IMR-90 (cell line): ENCODE measurements around the gene PPP1R3E. TPM values are rescaled to one million over a fixed set of nuclear protein-coding genes. Genes with fewer than 3 reads are reported as not detected.

ENCODE experiments used
- ATAC-seq: fragments of 200-7000 bp; cut with Tn5 transposase; 2 replicates; pipeline ENCODE4 v1.9.1; 2020; ENCODE audit warnings: low read depth, mild to moderate bottlenecking, moderate library complexity
- BruUV-seq: library from RNA; stranded (reverse); fragments of 400-500 nt; replicated peaks from 2 replicates; lab custom pipeline; 2021; lab: Mats Ljungman, UMichigan
- CTCF ChIA-PET: fragments of 300-600 bp; formaldehyde crosslinking; extraction: SDS; loops from one replicate; lab custom pipeline; 2021; ENCODE audit warnings: antibody characterized with exemption; lab: Yijun Ruan, JAX
- POLR2A ChIA-PET: fragments of 300-600 bp; sonication (Branson Sonifier 250); formaldehyde crosslinking; loops from one replicate; lab custom pipeline; 2022; ENCODE audit warnings: antibody characterized with exemption; ENCODE audit not compliant: unreplicated experiment; lab: Charles Lee
- DNase-seq: peaks from one replicate; pipeline ENCODE4 v3.0.0; 2013
- H2AFZ ChIP-seq: replicated peaks from 2 replicates; pipeline ENCODE3; 2013; ENCODE audit warnings: low read length, mild to moderate bottlenecking; ENCODE audit not compliant: poor library complexity
- H2AK5ac ChIP-seq: 2 replicates; pipeline ENCODE4 v1.6.1; 2013; ENCODE audit warnings: low read depth, low read length, inconsistent platforms
- H2AK9ac ChIP-seq: replicated peaks from 2 replicates; pipeline ENCODE3; 2013; ENCODE audit warnings: mild to moderate bottlenecking, low read depth, low read length, moderate library complexity; ENCODE audit not compliant: poor library complexity
- H2BK120ac ChIP-seq: 2 replicates; pipeline ENCODE4 v1.6.1; 2013; ENCODE audit warnings: low read depth, low read length, inconsistent platforms
- H2BK15ac ChIP-seq: 3 replicates; pipeline ENCODE4 v1.6.1; 2013; ENCODE audit warnings: low read depth, low read length, inconsistent platforms
- H2BK20ac ChIP-seq: 2 replicates; pipeline ENCODE4 v1.6.1; 2013; ENCODE audit warnings: low read depth, mild to moderate bottlenecking, inconsistent platforms, low read length, moderate library complexity
- H2BK5ac ChIP-seq: 2 replicates; pipeline ENCODE4 v1.6.1; 2013; ENCODE audit warnings: mild to moderate bottlenecking, low read depth, low read length, inconsistent platforms; ENCODE audit not compliant: poor library complexity, severe bottlenecking
- H3K14ac ChIP-seq: replicated peaks from 2 replicates; pipeline ENCODE4 v1.6.1; 2013; ENCODE audit warnings: low read depth, low read length, inconsistent platforms
- H3K18ac ChIP-seq: 2 replicates; pipeline ENCODE4 v1.6.1; 2013; ENCODE audit warnings: low read depth, low read length, control low read depth
- H3K23ac ChIP-seq: 2 replicates; pipeline ENCODE4 v1.6.1; 2013; ENCODE audit warnings: low read depth, low read length, inconsistent platforms
- H3K27ac ChIP-seq: 2 replicates; pipeline ENCODE4 v1.5.1; 2013; ENCODE audit warnings: mild to moderate bottlenecking, control low read depth, low read length; ENCODE audit not compliant: insufficient read depth
- H3K27me3 ChIP-seq: 2 replicates; pipeline ENCODE4 v1.6.1; 2013; ENCODE audit warnings: low read length; ENCODE audit not compliant: control insufficient read depth, insufficient read depth
- H3K36me3 ChIP-seq: 2 replicates; pipeline ENCODE4 v1.6.1; 2013; ENCODE audit warnings: low read length, mixed read lengths; ENCODE audit not compliant: control insufficient read depth, insufficient read depth
- H3K4ac ChIP-seq: 2 replicates; pipeline ENCODE4 v1.6.1; 2013; ENCODE audit warnings: low read depth, low read length, inconsistent platforms
- H3K4me1 ChIP-seq: 2 replicates; pipeline ENCODE4 v1.6.1; 2013; ENCODE audit warnings: low read length, mixed read lengths; ENCODE audit not compliant: control insufficient read depth, insufficient read depth
- H3K4me2 ChIP-seq: 2 replicates; pipeline ENCODE4 v1.6.1; 2013; ENCODE audit warnings: low read depth, mild to moderate bottlenecking, control low read depth, low read length, moderate library complexity
- H3K4me3 ChIP-seq: 2 replicates; pipeline ENCODE4 v1.5.1; 2013; ENCODE audit warnings: low read depth, mild to moderate bottlenecking, control low read depth, low read length, moderate library complexity; ENCODE audit not compliant: insufficient read depth
- H3K56ac ChIP-seq: 2 replicates; pipeline ENCODE4 v1.6.1; 2013; ENCODE audit warnings: low read length, inconsistent platforms; ENCODE audit not compliant: insufficient read depth; ENCODE audit errors: extremely low read depth
- H3K79me1 ChIP-seq, 2 experiments: 2 replicates each; pipeline ENCODE4 v1.6.1; 2013; ENCODE audit warnings: low read length in 2 of 2, inconsistent platforms in 1 of 2, low read depth in 1 of 2
- H3K9ac ChIP-seq: 2 replicates; pipeline ENCODE4 v1.6.1; 2013; ENCODE audit warnings: low read depth, low read length, control low read depth
- H3K9me1 ChIP-seq: 2 replicates; pipeline ENCODE4 v1.6.1; 2013; ENCODE audit warnings: low read length, inconsistent platforms; ENCODE audit not compliant: insufficient read depth
- H3K9me3 ChIP-seq: 2 replicates; pipeline ENCODE4 v1.6.1; 2013; ENCODE audit warnings: low read length; ENCODE audit not compliant: control insufficient read depth, insufficient read depth
- H4K20me1 ChIP-seq: 2 replicates; pipeline ENCODE4 v1.6.1; 2013; ENCODE audit warnings: low read length, inconsistent platforms; ENCODE audit not compliant: insufficient read depth
- H4K5ac ChIP-seq: 2 replicates; pipeline ENCODE4 v1.6.1; 2013; ENCODE audit warnings: mild to moderate bottlenecking, low read depth, low read length, control low read depth
- H4K8ac ChIP-seq, 2 experiments: 2 replicates each; pipeline ENCODE4 v1.6.1; 2013; ENCODE audit warnings: low read depth in 2 of 2, low read length in 2 of 2, control low read depth in 1 of 2, inconsistent platforms in 1 of 2
- H4K91ac ChIP-seq: 2 replicates; pipeline ENCODE4 v1.6.1; 2013; ENCODE audit warnings: low read depth, low read length, inconsistent platforms; ENCODE audit not compliant: insufficient read depth
- CEBPB ChIP-seq: IDR thresholded peaks from 2 replicates; pipeline ENCODE4 v1.6.1; 2012; ENCODE audit warnings: low read depth, low read length, improper control_type of control experiment
- CHD1 ChIP-seq: IDR thresholded peaks from 2 replicates; pipeline ENCODE4 v1.6.1; 2012; ENCODE audit warnings: low read depth, low read length, improper control_type of control experiment
- CTCF ChIP-seq: conservative IDR thresholded peaks from 2 replicates; pipeline ENCODE4 v1.5.1; 2012; ENCODE audit warnings: mild to moderate bottlenecking, low read depth, low read length, improper control_type of control experiment
- ELK1 ChIP-seq: fragments of 150-350 bp; IDR thresholded peaks from 2 replicates; pipeline ENCODE4 v1.6.1; 2016; ENCODE audit warnings: low read depth, mild to moderate bottlenecking, low read length, moderate library complexity, borderline replicate concordance
- FOS ChIP-seq: fragments of 150-350 bp; IDR thresholded peaks from 2 replicates; pipeline ENCODE4 v1.6.1; 2016; ENCODE audit warnings: low read depth, low read length
- MAFK ChIP-seq: IDR thresholded peaks from 2 replicates; pipeline ENCODE4 v1.6.1; 2012; ENCODE audit warnings: low read depth, low read length, improper control_type of control experiment
- MXI1 ChIP-seq: IDR thresholded peaks from 2 replicates; pipeline ENCODE4 v1.6.1; 2012; ENCODE audit warnings: low read depth, mild to moderate bottlenecking, low read length, moderate library complexity, borderline replicate concordance
- NFE2L2 ChIP-seq: fragments of 150-350 bp; IDR thresholded peaks from 2 replicates; pipeline ENCODE4 v1.6.1; 2016; ENCODE audit warnings: low read depth, mild to moderate bottlenecking, low read length
- POLR2A ChIP-seq: IDR thresholded peaks from 2 replicates; pipeline ENCODE4 v1.6.1; 2012; ENCODE audit warnings: mild to moderate bottlenecking, low read depth, low read length
- RAD21 ChIP-seq: IDR thresholded peaks from 2 replicates; pipeline ENCODE4 v1.6.1; 2012; ENCODE audit warnings: low read length, improper control_type of control experiment
- RCOR1 ChIP-seq: IDR thresholded peaks from 2 replicates; pipeline ENCODE4 v1.6.1; 2012; ENCODE audit warnings: mild to moderate bottlenecking, low read length, improper control_type of control experiment; ENCODE audit not compliant: insufficient replicate concordance
- RFX5 ChIP-seq: IDR thresholded peaks from 2 replicates; pipeline ENCODE4 v1.8.0; 2012; ENCODE audit warnings: low read depth, mild to moderate bottlenecking, low read length, moderate library complexity
- SMC3 ChIP-seq: fragments of 150-350 bp; IDR thresholded peaks from 2 replicates; pipeline ENCODE4 v1.6.1; 2016; ENCODE audit warnings: low read depth, mild to moderate bottlenecking, antibody characterized with exemption, low read length, moderate library complexity
- USF2 ChIP-seq: fragments of 150-350 bp; IDR thresholded peaks from 2 replicates; pipeline ENCODE4 v1.6.1; 2017; ENCODE audit warnings: mild to moderate bottlenecking, antibody characterized with exemption, low read length, low read depth
- WGBS, 2 experiments: methylation state at CpG; one replicate each; pipeline versions ENCODE4 v1.1.5 to v1.1.7; 2013; ENCODE audit warnings: missing lambda C conversion rate in 2 of 2; ENCODE audit not compliant: insufficient read length in 1 of 2; ENCODE audit errors: extremely low coverage in 2 of 2; 5-methylcytosine and 5-hydroxymethylcytosine counted together
- dilution Hi-C: fragments of 300-500 bp; cut with HindIII; formaldehyde crosslinking; loops from one replicate; pipeline ENCODE4 v1.14.3; 2018; ENCODE audit warnings: low sequenced_read_pairs; ENCODE audit not compliant: unreplicated experiment
- in situ Hi-C: fragments of 300-500 bp; cut with MboI; formaldehyde crosslinking; loops from 3 replicates; pipeline ENCODE4 v1.14.3; 2019; ENCODE audit warnings: low sequenced_read_pairs, inconsistent platforms, mixed read lengths
- intact Hi-C: fragments of 100-400 bp; cut with micrococcal nuclease; formaldehyde crosslinking; loops from 2 replicates; pipeline ENCODE4 v1.10.0; 2022
- polyA plus RNA-seq, 3 experiments: library from polyadenylated mRNA; depleted of rRNA; stranded (reverse); fragments of >200 nt; gene quantifications; 2 replicates each; pipeline ENCODE4 v1.2.3, GENCODE V29; 2012; ENCODE audit warnings: low replicate concordance in 1 of 3
- total RNA-seq: library from RNA; depleted of rRNA; stranded (reverse); fragments of >200 nt; gene quantifications from 2 replicates; pipeline ENCODE4 v1.2.3, GENCODE V29; 2012

Gene PPP1R3E
- total and polyA plus RNA-seq, 2 of the 4 experiments (the other 2 are of a cell fraction): 1.3 to 3.5 TPM

- peak overlapping the region; percentile 92 for H3K9ac ChIP-seq
- POLR2A ChIA-PET: interaction anchor here (0.5 to 1.2 kb wide), 5 partner anchors 14 to 818 kb away, joined by 3 to 9 read pairs (median 3); partner anchors contain the start of gene PABPN1
- H3K18ac ChIP-seq: peak overlapping the region; percentile 45; the same call in 1 of the 2 replicates
- in situ Hi-C loops (loop anchor here (10.0 to 25.0 kb wide), 4 partner anchors 192 to 1130 kb away; partner anchors contain the start of genes CBLN3, CEBPE, EMC9 and FITM1), dilution Hi-C loops (no loop called here), intact Hi-C loops (loop anchor here (10.0 kb wide), 1 partner anchor 752 kb away; no protein-coding TSS in a partner anchor)
- H4K20me1 ChIP-seq: peaks cover 35% of the 10 kb centered on the region
- peak overlapping the region; percentile 59 for H4K5ac ChIP-seq
- CTCF ChIA-PET: interaction anchor here (1.2 kb wide), 1 partner anchor 187 kb away, joined by 4 read pairs; no protein-coding TSS in a partner anchor
- ATAC-seq (no peak), DNase-seq (no peak)
- peaks cover 33% of the 10 kb centered on the region for H3K36me3 ChIP-seq
- H3K9me3 ChIP-seq: no peaks in the 10 kb centered on the region
- H3K9me1 ChIP-seq: peaks cover 20% of the 10 kb centered on the region; the same call in 1 of the 2 replicates
- peak overlapping the region; percentile 87 for H3K4me3 ChIP-seq
- H3K14ac ChIP-seq: peak overlapping the region; percentile 90
- H3K27ac ChIP-seq: peak overlapping the region; percentile 95
- H2AK9ac ChIP-seq: peak overlapping the region; percentile 91
- H3K79me1 ChIP-seq: peaks cover 20 to 57% of the 10 kb centered on the region in 2 experiments
- peak overlapping the region; percentile 62 for H2AK5ac ChIP-seq
- BruUV-seq: no TSS peak
- peak overlapping the region; percentile 86 for H2BK5ac ChIP-seq
- peak overlapping the region; percentile 83 for H3K4ac ChIP-seq
- peak overlapping the region; percentile 81 for H3K56ac ChIP-seq
- H3K23ac ChIP-seq: peak overlapping the region; percentile 61; the same call in 1 of the 2 replicates
- peak overlapping the region; percentile 87 for H3K4me2 ChIP-seq
- H2AFZ ChIP-seq: peak overlapping the region; percentile 83
- H3K4me1 ChIP-seq: peaks cover 19% of the 10 kb centered on the region
- peak overlapping the region; percentile 1; the same call in 1 of the 2 replicates for H2BK120ac ChIP-seq
- WGBS, 2 experiments: no CpG with 5 or more reads among the region's 5 CpGs
- H3K27me3 ChIP-seq: no peaks in the 10 kb centered on the region
- H4K8ac ChIP-seq: peak overlapping the region; percentile 90 to 97
- H4K91ac ChIP-seq: peak overlapping the region; percentile 81
- TF ChIP-seq MXI1 (no peak), ELK1 (no peak), MAFK (no peak), POLR2A (no peak), USF2 (no peak), CHD1 (no peak), SMC3 (no peak), CEBPB (no peak), RCOR1 (no peak), RFX5 (no peak), NFE2L2 (no peak), RAD21 (no peak), FOS (no peak), CTCF (no peak)
- no peak overlapping the region for H2BK15ac ChIP-seq
- H2BK20ac ChIP-seq: no peak overlapping the region
These were observed 4.5 kb upstream of the PPP1R3E start for GRCh38 chr14:23307146-23307530.
